Astrocyte (in vitro differentiated cells and primary cell): ENCODE measurements around the gene HAUS8. TPM values are rescaled to one million over a fixed set of nuclear protein-coding genes. Genes with fewer than 3 reads are reported as not detected.
A peak's percentile ranks its signal among the peaks of the same experiment; 100 is the strongest.

Experiments used
- DNase-seq: peaks from one replicate; pipeline ENCODE4 v3.0.0-alpha.2; 2010; ENCODE audit warnings: low read depth
- FAIRE-seq: peaks from 2 replicates; lab custom pipeline; 2011; peaks lifted over from hg19 to GRCh38; lab: Jason Lieb, UNC
- H2AFZ ChIP-seq: 2 replicates; pipeline ENCODE4 v1.6.0; 2012; ENCODE audit warnings: low read depth, low read length, inconsistent platforms
- H3K27ac ChIP-seq: 2 replicates; pipeline ENCODE4 v1.5.1; 2011; ENCODE audit warnings: low read depth, low read length, inconsistent platforms
- H3K27me3 ChIP-seq: 2 replicates; pipeline ENCODE4 v1.6.0; 2011; ENCODE audit warnings: low read length, inconsistent platforms; ENCODE audit not compliant: insufficient read depth
- H3K36me3 ChIP-seq: 2 replicates; pipeline ENCODE4 v1.5.1; 2011; ENCODE audit warnings: low read length, inconsistent platforms; ENCODE audit not compliant: insufficient read depth
- H3K4me1 ChIP-seq: 2 replicates; pipeline ENCODE4 v1.5.1; 2011; ENCODE audit warnings: low read length, inconsistent platforms; ENCODE audit not compliant: insufficient read depth
- H3K4me2 ChIP-seq: 2 replicates; pipeline ENCODE4 v1.6.0; 2012; ENCODE audit warnings: low read length, inconsistent platforms
- H3K4me3 ChIP-seq: 2 replicates; pipeline ENCODE4 v1.5.1; 2011; ENCODE audit warnings: low read depth, mild to moderate bottlenecking, low read length, inconsistent platforms; ENCODE audit not compliant: insufficient read depth
- H3K79me2 ChIP-seq: 2 replicates; pipeline ENCODE4 v1.6.0; 2012; ENCODE audit warnings: mild to moderate bottlenecking, low read length, inconsistent platforms; ENCODE audit not compliant: insufficient read depth
- H3K9ac ChIP-seq: 2 replicates; pipeline ENCODE4 v1.6.0; 2012; ENCODE audit warnings: mild to moderate bottlenecking, low read length, inconsistent platforms
- H3K9me3 ChIP-seq: 2 replicates; pipeline ENCODE4 v1.5.1; 2012; ENCODE audit warnings: low read depth, mild to moderate bottlenecking, low read length, inconsistent platforms; ENCODE audit not compliant: insufficient read depth
- H4K20me1 ChIP-seq: 2 replicates; pipeline ENCODE4 v1.6.0; 2012; ENCODE audit warnings: low read length, inconsistent platforms; ENCODE audit not compliant: insufficient read depth
- H3K27ac Mint-ChIP-seq: one replicate; pipeline ENCODE4 v1.8.0; 2021; ENCODE audit warnings: mild to moderate bottlenecking, mixed read lengths; ENCODE audit not compliant: unreplicated experiment
- H3K27me3 Mint-ChIP-seq: one replicate; pipeline ENCODE4 v1.8.0; 2021; ENCODE audit warnings: low read depth, mixed read lengths; ENCODE audit not compliant: unreplicated experiment
- H3K36me3 Mint-ChIP-seq: one replicate; pipeline ENCODE4 v1.8.0; 2021; ENCODE audit warnings: low read depth, mixed read lengths; ENCODE audit not compliant: unreplicated experiment
- H3K4me1 Mint-ChIP-seq: one replicate; pipeline ENCODE4 v1.8.0; 2021; ENCODE audit warnings: low read depth, mixed read lengths; ENCODE audit not compliant: unreplicated experiment
- H3K4me3 Mint-ChIP-seq: one replicate; pipeline ENCODE4 v1.8.0; 2021; ENCODE audit warnings: mild to moderate bottlenecking, moderate library complexity, mixed read lengths; ENCODE audit not compliant: unreplicated experiment
- H3K9me3 Mint-ChIP-seq: one replicate; pipeline ENCODE4 v1.8.0; 2021; ENCODE audit warnings: mild to moderate bottlenecking, mixed read lengths; ENCODE audit not compliant: unreplicated experiment
- EZH2 ChIP-seq: IDR thresholded peaks from 2 replicates; pipeline ENCODE4 v1.6.1; 2012; ENCODE audit warnings: mild to moderate bottlenecking, low read length, inconsistent platforms; ENCODE audit not compliant: insufficient read depth
- total RNA-seq: library from RNA; stranded (reverse); gene quantifications from 2 replicates; pipeline ENCODE4 v1.2.1, GENCODE V29; 2021
- TF ChIP-seq, protein P1 (sequence below): IDR thresholded peaks from 2 replicates; pipeline ENCODE4 v1.5.1; 2011; ENCODE audit warnings: low read depth, mild to moderate bottlenecking, inconsistent platforms, low read length, moderate library complexity; ENCODE audit not compliant: insufficient read depth

The HAUS8 gene
- total RNA-seq, 1 donor from 2014 or later, result 5.6 TPM

DNA sequence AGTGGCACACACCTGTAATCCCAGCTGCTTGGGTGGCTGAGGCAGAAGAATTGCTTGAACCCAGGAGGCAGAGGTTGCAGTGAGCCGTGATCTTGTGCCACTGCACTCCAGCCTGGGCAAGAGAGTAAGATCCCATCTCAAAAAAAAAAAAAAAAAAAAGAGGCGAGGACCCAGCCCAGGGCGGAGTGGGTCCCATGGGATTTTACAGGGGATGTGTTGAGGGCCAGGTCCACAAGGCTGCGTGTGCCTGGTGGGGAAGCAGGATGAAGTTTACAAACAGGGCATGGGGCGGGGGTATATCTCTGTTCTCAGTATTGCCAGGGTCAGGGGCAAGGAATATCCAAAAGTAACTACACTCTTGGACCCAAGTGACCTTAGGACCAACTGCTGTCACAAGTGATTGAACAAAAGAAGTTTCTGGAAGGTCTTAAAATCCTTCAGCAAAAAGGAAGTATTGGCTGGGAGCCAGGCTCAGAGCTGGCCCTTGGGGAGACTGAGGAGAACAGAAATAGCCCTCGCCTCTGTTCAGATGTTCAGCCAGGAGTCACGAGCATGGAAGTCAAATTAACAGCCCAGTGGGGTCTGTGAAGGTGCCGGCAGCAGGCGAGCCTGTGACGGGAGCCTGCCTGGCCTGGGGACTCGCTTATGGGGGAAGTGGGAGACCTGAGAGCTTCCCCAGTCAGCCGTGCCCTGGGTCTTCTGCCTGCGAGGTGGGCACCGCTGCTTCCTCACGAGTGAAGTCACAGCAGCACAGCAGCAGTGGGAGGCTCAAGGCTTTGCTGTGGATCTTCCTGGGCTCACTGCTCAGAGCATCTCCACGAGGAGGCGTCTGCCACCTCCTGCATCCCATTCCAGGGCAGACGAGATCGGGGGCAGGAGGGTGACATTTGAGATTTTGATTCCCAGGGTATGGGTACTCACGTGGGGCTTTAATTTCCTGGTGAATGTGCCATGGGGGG lies 6.7 kb upstream of the HAUS8 start:
- H3K4me1 Mint-ChIP-seq, result peaks cover 39% of the 10 kb centered on the region
- peaks cover 93% of the 10 kb centered on the region for H3K79me2 ChIP-seq

DNA sequence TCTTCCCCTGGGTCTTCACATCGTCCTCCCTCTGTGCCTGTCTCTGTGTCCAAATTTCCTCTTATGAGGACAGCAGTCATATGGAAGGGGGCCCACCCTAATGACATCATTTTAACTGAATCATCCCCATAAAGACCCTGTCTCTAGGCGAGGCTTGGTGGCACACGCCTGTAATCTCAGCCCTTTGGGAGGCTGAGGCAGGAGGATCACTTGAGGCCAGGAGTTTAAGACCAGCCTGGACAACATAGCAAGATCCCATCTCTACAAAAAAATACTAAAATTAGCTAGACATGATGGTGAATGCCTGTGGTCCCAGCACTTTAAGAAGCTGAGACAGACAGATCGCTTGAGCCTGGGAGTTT lies 5.2 kb upstream of the HAUS8 start:
- H3K27me3 Mint-ChIP-seq, result no peaks in the 10 kb centered on the region
- no peaks in the 10 kb centered on the region for H3K27me3 ChIP-seq
- no peaks in the 10 kb centered on the region for H3K9me3 Mint-ChIP-seq
- H3K9me3 ChIP-seq, result no peaks in the 10 kb centered on the region
- peak overlapping the region; percentile 78 for H3K4me3 Mint-ChIP-seq
- peak overlapping the region; percentile 73 for H3K9ac ChIP-seq
- H3K36me3 Mint-ChIP-seq, result peaks cover 13% of the 10 kb centered on the region
- H4K20me1 ChIP-seq, result peaks cover 69% of the 10 kb centered on the region
- peak overlapping the region; percentile 9 for H3K4me3 ChIP-seq
- peak overlapping the region; percentile 96 for H3K27ac Mint-ChIP-seq
- DNase-seq, result no peak
- peaks cover 91% of the 10 kb centered on the region for H3K79me2 ChIP-seq
- peaks cover 7% of the 10 kb centered on the region for H3K36me3 ChIP-seq
- H3K4me1 Mint-ChIP-seq, result peaks cover 36% of the 10 kb centered on the region
- no peak overlapping the region for H2AFZ ChIP-seq
- no peak for TF ChIP-seq EZH2
- TF ChIP-seq, protein P1, sequence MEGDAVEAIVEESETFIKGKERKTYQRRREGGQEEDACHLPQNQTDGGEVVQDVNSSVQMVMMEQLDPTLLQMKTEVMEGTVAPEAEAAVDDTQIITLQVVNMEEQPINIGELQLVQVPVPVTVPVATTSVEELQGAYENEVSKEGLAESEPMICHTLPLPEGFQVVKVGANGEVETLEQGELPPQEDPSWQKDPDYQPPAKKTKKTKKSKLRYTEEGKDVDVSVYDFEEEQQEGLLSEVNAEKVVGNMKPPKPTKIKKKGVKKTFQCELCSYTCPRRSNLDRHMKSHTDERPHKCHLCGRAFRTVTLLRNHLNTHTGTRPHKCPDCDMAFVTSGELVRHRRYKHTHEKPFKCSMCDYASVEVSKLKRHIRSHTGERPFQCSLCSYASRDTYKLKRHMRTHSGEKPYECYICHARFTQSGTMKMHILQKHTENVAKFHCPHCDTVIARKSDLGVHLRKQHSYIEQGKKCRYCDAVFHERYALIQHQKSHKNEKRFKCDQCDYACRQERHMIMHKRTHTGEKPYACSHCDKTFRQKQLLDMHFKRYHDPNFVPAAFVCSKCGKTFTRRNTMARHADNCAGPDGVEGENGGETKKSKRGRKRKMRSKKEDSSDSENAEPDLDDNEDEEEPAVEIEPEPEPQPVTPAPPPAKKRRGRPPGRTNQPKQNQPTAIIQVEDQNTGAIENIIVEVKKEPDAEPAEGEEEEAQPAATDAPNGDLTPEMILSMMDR, result no peak
- FAIRE-seq, result no peak
- peak overlapping the region; percentile 68 for H3K4me2 ChIP-seq
- H3K27ac ChIP-seq, result peak overlapping the region; percentile 99
- peaks cover 35% of the 10 kb centered on the region for H3K4me1 ChIP-seq

More for the DNA sequence above, 6.7 kb upstream of the HAUS8 start:
- H3K27ac Mint-ChIP-seq, result peak overlapping the region; percentile 78
- H3K27ac ChIP-seq, result no peak overlapping the region
- no peak for TF ChIP-seq EZH2
- TF ChIP-seq, protein P1, result no peak
- H3K36me3 ChIP-seq, result peaks cover 9% of the 10 kb centered on the region
- no peak overlapping the region for H2AFZ ChIP-seq
- H3K4me2 ChIP-seq, result no peak overlapping the region
- H3K4me3 ChIP-seq, result no peak overlapping the region
- no peaks in the 10 kb centered on the region for H3K27me3 ChIP-seq
- no peaks in the 10 kb centered on the region for H3K9me3 ChIP-seq
- DNase-seq, result no peak
- H3K4me3 Mint-ChIP-seq, result no peak overlapping the region
- no peaks in the 10 kb centered on the region for H3K9me3 Mint-ChIP-seq
- H3K27me3 Mint-ChIP-seq, result no peaks in the 10 kb centered on the region
- peaks cover 70% of the 10 kb centered on the region for H4K20me1 ChIP-seq
- peaks cover 33% of the 10 kb centered on the region for H3K4me1 ChIP-seq
- FAIRE-seq, result no peak
- peaks cover 17% of the 10 kb centered on the region for H3K36me3 Mint-ChIP-seq
- H3K9ac ChIP-seq, result no peak overlapping the region
